ENCODE measurements around the gene TSG101. TPM values are rescaled to one million over a fixed set of nuclear protein-coding genes. Genes with fewer than 3 reads are reported as not detected.

The TSG101 gene, protein sequence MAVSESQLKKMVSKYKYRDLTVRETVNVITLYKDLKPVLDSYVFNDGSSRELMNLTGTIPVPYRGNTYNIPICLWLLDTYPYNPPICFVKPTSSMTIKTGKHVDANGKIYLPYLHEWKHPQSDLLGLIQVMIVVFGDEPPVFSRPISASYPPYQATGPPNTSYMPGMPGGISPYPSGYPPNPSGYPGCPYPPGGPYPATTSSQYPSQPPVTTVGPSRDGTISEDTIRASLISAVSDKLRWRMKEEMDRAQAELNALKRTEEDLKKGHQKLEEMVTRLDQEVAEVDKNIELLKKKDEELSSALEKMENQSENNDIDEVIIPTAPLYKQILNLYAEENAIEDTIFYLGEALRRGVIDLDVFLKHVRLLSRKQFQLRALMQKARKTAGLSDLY
- total RNA-seq (2014; rRNA removed; shearing (Covaris generic)), result 93.9 and 104 TPM in 2 replicates
- polyA plus RNA-seq (2014; cell fraction: nucleus; rRNA removed), result 23.4 and 59.2 TPM in 2 replicates

GRCh38 chr11:18526521-18527296 lies at the start of gene TSG101:
Gene TSG101, minus strand, starts transcription at chr11:18526942. Its CDS starts 126 bp downstream, at chr11:18526816.
- DNase-seq (ENCODE audit: extremely low read depth, low read depth), result peak; percentile 89

- DNase-seq (ENCODE audit: extremely low read depth, low read depth), result no peak
Observed at GRCh38 chr11:18575361-18575760, 48.6 kb upstream of the TSG101 start.

- DNase-seq (ENCODE audit: extremely low read depth, low read depth), result no peak
Observed at GRCh38 chr11:18567081-18567480, 40.3 kb upstream of the TSG101 start.

DNA sequence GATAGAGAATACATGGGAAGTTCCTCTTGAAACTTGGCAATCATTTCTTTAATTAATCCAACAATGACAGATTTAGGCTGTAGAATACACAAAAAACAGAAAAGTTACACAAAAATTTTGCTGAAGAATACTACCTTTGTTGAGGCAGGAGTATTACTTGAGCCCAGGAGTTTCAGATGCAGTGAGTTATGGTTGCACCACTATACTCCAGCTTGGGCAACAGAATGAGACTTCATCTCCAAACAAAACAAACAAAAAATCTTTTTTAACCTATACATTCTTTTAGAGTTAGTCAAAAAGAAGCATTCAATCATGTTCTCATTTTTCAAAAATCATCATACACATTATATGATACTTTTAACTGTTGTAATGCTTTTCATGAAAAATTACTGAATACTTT lies 39.7 kb upstream of the TSG101 start:
- DNase-seq (ENCODE audit: extremely low read depth, low read depth), result no peak

GRCh38 chr11:18564149-18564548 lies 37.4 kb upstream of the TSG101 start:
- no peak for DNase-seq (ENCODE audit: extremely low read depth, low read depth)

GRCh38 chr11:18563090-18563730 lies 36.5 kb upstream of the TSG101 start:
- DNase-seq (ENCODE audit: extremely low read depth, low read depth), result no peak

GRCh38 chr11:18548001-18548400 lies 21.3 kb upstream of the TSG101 start:
- no peak for DNase-seq (ENCODE audit: extremely low read depth, low read depth)

- no peak for DNase-seq (ENCODE audit: extremely low read depth, low read depth)
Observed at GRCh38 chr11:18540207-18541009, 13.7 kb upstream of the TSG101 start.

DNA sequence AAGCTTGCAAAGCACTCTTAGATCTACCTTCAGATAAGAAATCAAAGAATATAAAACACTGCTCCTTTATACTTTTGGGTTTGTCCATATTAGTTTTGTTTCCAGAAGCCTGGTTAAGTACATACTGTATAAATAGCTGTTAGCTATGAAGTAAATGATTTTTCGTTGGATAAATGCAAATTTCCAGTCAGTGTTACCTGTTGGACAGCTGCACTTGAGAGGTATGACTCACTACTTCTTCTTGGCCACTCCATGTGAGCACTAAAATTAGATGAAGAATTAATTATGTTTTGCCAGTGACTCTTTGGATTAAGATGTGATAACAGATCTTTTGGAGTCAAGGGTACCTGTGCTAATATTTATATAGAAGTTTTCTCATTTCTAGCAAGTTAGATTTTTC lies 9.5 kb upstream of the TSG101 start:
- no peak for DNase-seq (ENCODE audit: extremely low read depth, low read depth)

- no peak for DNase-seq (ENCODE audit: extremely low read depth, low read depth)
Observed at GRCh38 chr11:18534245-18534644, 7.5 kb upstream of the TSG101 start.

DNA sequence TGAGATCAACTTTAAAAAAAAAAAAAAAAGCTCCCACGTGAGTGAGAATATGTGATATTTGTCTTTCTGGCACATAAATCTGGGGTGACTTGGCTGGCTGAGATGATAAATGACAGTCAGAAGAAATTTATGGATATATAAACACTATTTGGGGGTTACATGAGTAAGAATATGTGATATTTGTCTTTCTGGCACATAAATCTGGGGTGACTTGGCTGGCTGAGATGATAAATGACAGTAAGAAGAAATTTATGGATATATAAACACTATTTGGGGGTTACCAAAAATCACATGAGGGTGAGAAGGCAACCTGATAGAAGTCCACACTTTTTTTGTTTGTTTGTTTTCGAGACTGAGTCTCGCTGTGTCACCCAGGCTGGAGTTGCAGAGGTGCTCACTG lies 6.6 kb upstream of the TSG101 start:
- DNase-seq (ENCODE audit: extremely low read depth, low read depth), result no peak

DNA sequence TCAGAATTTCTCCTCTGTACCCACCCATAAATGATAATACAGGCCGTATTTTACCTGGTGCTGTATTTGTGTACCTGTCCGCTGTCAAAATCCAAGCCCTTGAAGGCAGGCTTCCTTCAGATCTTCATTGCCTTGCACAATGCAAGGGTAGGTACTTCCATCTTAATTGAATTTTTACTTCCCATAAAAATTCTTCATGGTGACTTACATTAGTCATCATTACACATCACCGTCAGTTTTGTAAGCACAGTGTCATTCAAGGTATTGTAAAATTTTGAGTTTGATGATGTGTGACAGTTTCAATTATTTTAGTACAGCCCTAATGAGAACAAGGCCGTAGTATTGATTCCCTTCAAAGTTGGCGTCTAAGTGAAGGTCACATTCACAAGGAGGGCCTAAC lies 770 bp upstream of the TSG101 start:
- no peak for DNase-seq (ENCODE audit: extremely low read depth, low read depth)

GRCh38 chr11:18526130-18526520 lies 617 bp downstream of the TSG101 start:
- no peak for DNase-seq (ENCODE audit: extremely low read depth, low read depth)

GRCh38 chr11:18524248-18524647 lies 2.5 kb downstream of the TSG101 start:
- DNase-seq (ENCODE audit: extremely low read depth, low read depth), result no peak

GRCh38 chr11:18523084-18523483 lies 3.7 kb downstream of the TSG101 start:
- no peak for DNase-seq (ENCODE audit: extremely low read depth, low read depth)

DNA sequence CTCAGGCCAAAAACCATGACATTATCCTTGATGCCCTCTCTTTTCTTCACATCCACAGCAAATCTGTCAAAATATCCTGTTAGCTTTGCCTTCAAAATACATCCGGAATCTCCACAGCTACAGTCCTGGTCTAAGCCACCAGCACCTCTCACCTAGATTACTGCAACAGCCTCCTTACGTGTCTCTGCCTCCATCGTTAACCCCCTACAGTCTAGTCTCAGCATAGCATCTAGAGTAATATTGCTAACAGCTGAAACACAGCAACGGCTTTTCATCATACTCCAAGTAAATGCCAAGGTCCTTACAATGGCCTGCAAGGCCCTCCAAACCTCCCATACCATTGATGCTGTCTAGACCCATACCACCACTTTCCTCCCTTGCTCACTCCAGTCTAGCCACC lies 4.4 kb downstream of the TSG101 start:
- no peak for DNase-seq (ENCODE audit: extremely low read depth, low read depth)

DNA sequence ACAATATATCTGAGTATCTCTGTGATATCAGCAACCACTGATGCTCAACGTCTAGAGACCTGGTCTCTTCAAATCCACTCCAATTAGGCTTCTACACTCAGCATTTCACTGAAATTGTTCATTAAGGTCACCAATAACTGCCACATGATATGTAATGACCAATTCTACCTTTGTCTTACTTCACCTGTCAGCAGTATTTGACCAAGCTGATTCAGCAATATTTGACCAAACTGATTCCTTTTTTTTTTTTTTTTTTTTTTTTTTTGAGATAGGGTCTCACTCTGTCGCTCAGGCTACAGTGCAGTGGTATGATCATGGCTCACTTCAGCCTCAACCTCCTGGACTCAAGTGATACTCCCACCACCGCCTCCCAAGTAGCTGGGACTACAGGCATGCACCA lies 5.6 kb downstream of the TSG101 start:
- no peak for DNase-seq (ENCODE audit: extremely low read depth, low read depth)

DNA sequence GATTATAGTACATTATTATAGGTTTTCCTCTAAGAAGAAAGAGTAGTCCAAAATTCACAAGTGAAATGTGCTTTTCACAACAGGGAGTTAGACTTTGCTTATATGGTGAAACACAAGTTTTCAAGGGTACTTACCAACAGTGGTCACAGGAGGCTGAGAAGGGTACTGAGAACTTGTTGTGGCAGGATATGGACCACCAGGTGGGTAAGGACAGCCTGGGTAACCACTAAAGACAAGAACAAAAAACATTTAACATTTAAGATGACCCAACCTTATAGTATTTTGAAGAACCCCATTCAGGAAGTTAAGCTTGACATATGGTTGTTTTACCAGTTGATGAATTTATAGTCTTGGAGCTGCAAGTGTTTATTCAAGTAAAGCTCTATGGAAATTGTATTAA lies 24.4 kb downstream of the TSG101 start:
- DNase-seq (ENCODE audit: extremely low read depth, low read depth), result no peak

GRCh38 chr11:18501629-18502028 lies 25.1 kb downstream of the TSG101 start:
- DNase-seq (ENCODE audit: extremely low read depth, low read depth), result no peak

GRCh38 chr11:18498039-18498438 lies 28.7 kb downstream of the TSG101 start:
- DNase-seq (ENCODE audit: extremely low read depth, low read depth), result no peak

- no peak for DNase-seq (ENCODE audit: extremely low read depth, low read depth)
Observed at GRCh38 chr11:18495703-18496102, 31.0 kb downstream of the TSG101 start.

Data from NCI-H460 (cell line).